MM.1S (cell line): ENCODE data around the gene CHRNA1.

ENCODE experiments used
- EZH2 ChIP-seq: fragments of 300-600 bp; sonication (generic); optimal IDR thresholded peaks from 2 replicates; pipeline ENCODE3; 2017; ENCODE audit warnings: low read depth, mild to moderate bottlenecking, antibody characterized with exemption, low read length, mixed read lengths
- EZH2phosphoT487 ChIP-seq: fragments of 300-600 bp; sonication (generic); IDR thresholded peaks from 2 replicates; pipeline ENCODE4 v1.6.1; 2018; ENCODE audit warnings: antibody characterized with exemption, low read length
- TF ChIP-seq, protein P1 (sequence below): fragments of 300-600 bp; sonication (generic); IDR thresholded peaks from 2 replicates; pipeline ENCODE4 v1.5.1; 2016; ENCODE audit warnings: antibody characterized with exemption, low read length, mixed read lengths

- TF ChIP-seq EZH2phosphoT487 (no peak), EZH2 (no peak)
- TF ChIP-seq, protein P1, sequence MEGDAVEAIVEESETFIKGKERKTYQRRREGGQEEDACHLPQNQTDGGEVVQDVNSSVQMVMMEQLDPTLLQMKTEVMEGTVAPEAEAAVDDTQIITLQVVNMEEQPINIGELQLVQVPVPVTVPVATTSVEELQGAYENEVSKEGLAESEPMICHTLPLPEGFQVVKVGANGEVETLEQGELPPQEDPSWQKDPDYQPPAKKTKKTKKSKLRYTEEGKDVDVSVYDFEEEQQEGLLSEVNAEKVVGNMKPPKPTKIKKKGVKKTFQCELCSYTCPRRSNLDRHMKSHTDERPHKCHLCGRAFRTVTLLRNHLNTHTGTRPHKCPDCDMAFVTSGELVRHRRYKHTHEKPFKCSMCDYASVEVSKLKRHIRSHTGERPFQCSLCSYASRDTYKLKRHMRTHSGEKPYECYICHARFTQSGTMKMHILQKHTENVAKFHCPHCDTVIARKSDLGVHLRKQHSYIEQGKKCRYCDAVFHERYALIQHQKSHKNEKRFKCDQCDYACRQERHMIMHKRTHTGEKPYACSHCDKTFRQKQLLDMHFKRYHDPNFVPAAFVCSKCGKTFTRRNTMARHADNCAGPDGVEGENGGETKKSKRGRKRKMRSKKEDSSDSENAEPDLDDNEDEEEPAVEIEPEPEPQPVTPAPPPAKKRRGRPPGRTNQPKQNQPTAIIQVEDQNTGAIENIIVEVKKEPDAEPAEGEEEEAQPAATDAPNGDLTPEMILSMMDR = no peak
Measured at GRCh38 chr2:174718591-174718990, 45.7 kb downstream of the CHRNA1 start.
